HepG2 (cell line): ENCODE measurements around the gene GGA1. TPM values are rescaled to one million over a fixed set of nuclear protein-coding genes. Genes with fewer than 3 reads are reported as not detected.
"Not testable (repeated sequence)": the region's sequence is repeated elsewhere in the genome, so short reads cannot be mapped to it uniquely, and the experiment has no call there.

Experiments
- ATAC-seq: fragments of 200-7000 bp; cut with Tn5 transposase; 3 replicates; pipeline ENCODE4 v1.9.1; 2020; ENCODE audit warnings: mild to moderate bottlenecking, moderate library complexity
- BruUV-seq: library from RNA; stranded (reverse); fragments of 400-500 nt; replicated peaks from 2 replicates; lab custom pipeline; 2021; lab: Mats Ljungman, UMichigan
- CTCF ChIA-PET: fragments of 300-600 bp; formaldehyde crosslinking; extraction: SDS; loops from one replicate; lab custom pipeline; 2021; ENCODE audit warnings: low total read pairs, inconsistent platforms, low intra/inter-chr PET ratio; lab: Yijun Ruan, JAX
- POLR2A ChIA-PET: fragments of 350-600 bp; sonication (Branson Sonifier 250); formaldehyde crosslinking; loops from one replicate; lab custom pipeline; 2020; ENCODE audit warnings: antibody characterized with exemption, inconsistent platforms; lab: Yijun Ruan, JAX
- DNase-seq: peaks from one replicate; pipeline ENCODE4 v3.0.0-alpha.2; 2015; ENCODE audit warnings: low spot score
- FAIRE-seq: peaks from 3 replicates; lab custom pipeline; 2011; peaks lifted over from hg19 to GRCh38; lab: Jason Lieb, UNC
- H2AFZ ChIP-seq: one replicate; pipeline ENCODE4 v1.6.1; 2011; ENCODE audit warnings: low read length, inconsistent platforms
- H3K27ac ChIP-seq: fragments of 300-600 bp; 3 replicates; pipeline ENCODE4 v1.8.0; 2011; ENCODE audit warnings: mixed run types, mild to moderate bottlenecking, mixed read lengths, low read length, inconsistent platforms; ENCODE audit not compliant: insufficient read depth; ENCODE audit errors: extremely low read length
- H3K27me3 ChIP-seq, 2 experiments: fragments of 200-600 bp in 1 of 2; 2 replicates in 1 of 2; 3 replicates in 1 of 2; pipeline versions ENCODE4 v1.6.0 to v1.8.0; 2011; ENCODE audit warnings: low read length in 2 of 2, mild to moderate bottlenecking in 2 of 2, moderate library complexity in 2 of 2, inconsistent platforms in 1 of 2; ENCODE audit not compliant: insufficient read depth in 2 of 2, control insufficient read depth in 1 of 2
- H3K36me3 ChIP-seq, 2 experiments: fragments of 200-600 bp in 1 of 2; replicated peaks in 1 of 2; 2 replicates in 1 of 2; 3 replicates in 1 of 2; pipeline versions ENCODE4 v1.5.1 to v1.8.0; 2011; ENCODE audit warnings: low read length in 2 of 2, inconsistent platforms in 1 of 2; ENCODE audit not compliant: insufficient read depth in 2 of 2, control insufficient read depth in 1 of 2
- H3K4me1 ChIP-seq: 2 replicates; pipeline ENCODE4 v1.5.1; 2012; ENCODE audit warnings: low read length, inconsistent platforms; ENCODE audit not compliant: insufficient read depth
- H3K4me2 ChIP-seq: 2 replicates; pipeline ENCODE4 v1.6.0; 2011; ENCODE audit warnings: low read depth, low read length, inconsistent platforms
- H3K4me3 ChIP-seq, 3 experiments: fragments of 200-600 bp in 1 of 3; sonication (generic), shearing (Covaris generic) in 1 of 3; replicated peaks in 1 of 3; 2 replicates each; pipeline ENCODE4 v1.5.1; 2011 to 2016; ENCODE audit warnings: low read length in 3 of 3, inconsistent platforms in 2 of 3, low read depth in 2 of 3, mild to moderate bottlenecking in 2 of 3, control low read depth in 1 of 3, mixed read lengths in 1 of 3; ENCODE audit not compliant: insufficient read depth in 1 of 3
- H3K79me2 ChIP-seq: one replicate; pipeline ENCODE4 v1.6.1; 2011; ENCODE audit warnings: low read length, inconsistent platforms; ENCODE audit not compliant: insufficient read depth
- H3K9ac ChIP-seq: 2 replicates; pipeline ENCODE4 v1.6.0; 2011; ENCODE audit warnings: mild to moderate bottlenecking, low read depth, low read length, inconsistent platforms; ENCODE audit not compliant: insufficient read depth
- H3K9me3 ChIP-seq: 2 replicates; pipeline ENCODE4 v1.5.1; 2012; ENCODE audit warnings: mild to moderate bottlenecking, low read length
- H4K20me1 ChIP-seq: 2 replicates; pipeline ENCODE4 v1.6.0; 2011; ENCODE audit warnings: inconsistent platforms, mild to moderate bottlenecking, low read length, moderate library complexity; ENCODE audit not compliant: insufficient read depth
- GMEB1 ChIP-seq: sonication (generic); formaldehyde crosslinking; IDR thresholded peaks from 2 replicates; pipeline ENCODE4 v1.5.1; 2020; ENCODE audit warnings: missing genetic modification reagents, mild to moderate bottlenecking, borderline replicate concordance
- NR2C2 ChIP-seq: sonication (generic); formaldehyde crosslinking; IDR thresholded peaks from 2 replicates; pipeline ENCODE4 v1.4.0; 2020; ENCODE audit warnings: missing genetic modification reagents, mild to moderate bottlenecking, moderate library complexity, borderline replicate concordance
- ZNF770 ChIP-seq: sonication (generic); formaldehyde crosslinking; IDR thresholded peaks from 2 replicates; pipeline ENCODE4 v1.5.0; 2020; ENCODE audit warnings: mild to moderate bottlenecking, missing genetic modification reagents
- WGBS: methylation state at CpG from one replicate; pipeline ENCODE4 v1.1.6; 2017; ENCODE audit warnings: low lambda C conversion rate; 5-methylcytosine and 5-hydroxymethylcytosine counted together
- in situ Hi-C: cut with HindIII; loops from 2 replicates; pipeline ENCODE4 v1.10.0; 2017; ENCODE audit warnings: low pct_unique_long_range_greater_than_20kb; ENCODE audit not compliant: extremely low pct_ligation_motif_present
- intact Hi-C: fragments of 100-400 bp; cut with micrococcal nuclease; formaldehyde crosslinking; loops from one replicate; pipeline ENCODE4 v1.10.0; 2022; ENCODE audit not compliant: unreplicated experiment
- polyA plus RNA-seq, 8 experiments: library from polyadenylated mRNA; depleted of rRNA in 3 of 8; stranded (reverse) in 7 of 8; unstranded in 1 of 8; fragments of >200 nt; fragmentation: Illumina TruSeq in 4 of 8; extraction: Trizol in 4 of 8; gene quantifications; 2 replicates each; pipeline versions ENCODE4 v1.2.1 to v1.2.3, GENCODE V29; 2011 to 2016; ENCODE audit warnings: low read depth in 4 of 8, missing spikeins in 1 of 8, mixed read lengths in 1 of 8; ENCODE audit not compliant: insufficient read depth in 1 of 8
- total RNA-seq, 5 experiments: library from RNA; depleted of rRNA; stranded (reverse); fragments of >200 nt; fragmentation: Illumina TruSeq; extraction: Trizol; gene quantifications; 2 replicates each; pipeline ENCODE4 v1.2.3, GENCODE V29; 2016; ENCODE audit warnings: low read depth in 1 of 5

The GGA1 gene
- total and polyA plus RNA-seq, 2 of the 13 experiments (the other 11 are each of a cell fraction or from before 2014, with no cell fraction given): 29.1 to 87.2 TPM

- H3K27me3 ChIP-seq, FAIRE-seq, H2AFZ ChIP-seq: not testable (repeated sequence)
- TF ChIP-seq GMEB1: 0 out of 2 replicates have a peak, but pooled peaks have one; percentile 16
- TF ChIP-seq ZNF770 (CRISPR knock-in tag): peak; percentile 17; the same call in 1 of the 2 replicates
- 0 out of 2 replicates have a peak, but pooled peaks have one; percentile 1 for TF ChIP-seq NR2C2 (CRISPR knock-in tag)
- TF ChIP-seq, all 625 proteins: peak for 3; not testable (repeated sequence) for 622
- BruUV-seq, DNase-seq, ATAC-seq, in situ Hi-C loops, H4K20me1 ChIP-seq, intact Hi-C loops, H3K9me3 ChIP-seq, H3K36me3 ChIP-seq: not testable (repeated sequence)
- CTCF ChIA-PET: interaction anchor here (0.8 kb wide), 1 partner anchor 23 kb away, joined by 3 read pairs; no protein-coding TSS in a partner anchor
- H3K27ac ChIP-seq: peak overlapping the region; percentile 97
- H3K79me2 ChIP-seq: peaks cover 20% of the 10 kb centered on the region
- H3K4me3 ChIP-seq: peak overlapping the region; percentile 78 to 92 (median 82)
- peaks cover 40% of the 10 kb centered on the region for H3K4me1 ChIP-seq
- POLR2A ChIA-PET: interaction anchor here (1.1 to 6.0 kb wide), 9 partner anchors 9 to 98 kb away, joined by 3 to 75 read pairs (median 12); partner anchors contain the start of genes PDXP and SH3BP1
- 76% methylated on average over 3 of the region's 3 CpGs for WGBS
- H3K4me2 ChIP-seq: peak overlapping the region; percentile 90
- H3K9ac ChIP-seq: peak overlapping the region; percentile 80
Observed at GRCh38 chr22:37610153-37610475, 1.5 kb downstream of the GGA1 start.
